Heart left ventricle (tissue), 16 donors: Measurements from ENCODE around the gene SLC13A3. TPM values are rescaled to one million over a fixed set of nuclear protein-coding genes. Genes with fewer than 3 reads are reported as not detected.

Experiments
- ATAC-seq, 4 donors: fragments of 200-7000 bp; cut with Tn5 transposase; one replicate each; pipeline ENCODE4 v1.9.1; 2020 to 2022; ENCODE audit warnings: moderate library complexity in 4 of 4, mild to moderate bottlenecking in 3 of 4, moderate number of reproducible peaks in 1 of 4
- DNase-seq, 5 donors: peaks; one replicate each; pipeline ENCODE4 v3.0.0-alpha.2; 2020
- H3K27ac ChIP-seq, 12 donors: fragments of 200-600 bp; sonication (generic) in 4 of 12; one replicate each; pipeline versions ENCODE4 v1.5.0 to v1.8.0; 2016 to 2022; ENCODE audit warnings: mild to moderate bottlenecking in 2 of 12
- H3K27me3 ChIP-seq, 9 donors: fragments of 200-600 bp; sonication (generic) in 2 of 9; one replicate each; pipeline versions ENCODE4 v1.5.1 to v1.8.0; 2016 to 2022; ENCODE audit warnings: mild to moderate bottlenecking in 3 of 9
- H3K36me3 ChIP-seq, 9 donors: fragments of 200-600 bp; sonication (generic) in 2 of 9; one replicate each; pipeline versions ENCODE4 v1.5.0 to v1.8.0; 2018 to 2022; ENCODE audit warnings: mild to moderate bottlenecking in 2 of 9
- H3K4me1 ChIP-seq, 12 donors: fragments of 200-600 bp; sonication (generic) in 4 of 12; one replicate each; pipeline versions ENCODE4 v1.5.0 to v1.8.0; 2016 to 2022; ENCODE audit warnings: mild to moderate bottlenecking in 3 of 12
- H3K4me3 ChIP-seq, 12 donors: fragments of 200-600 bp; sonication (generic) in 4 of 12; one replicate each; pipeline versions ENCODE4 v1.5.0 to v1.8.0; 2017 to 2022; ENCODE audit warnings: mild to moderate bottlenecking in 9 of 12, moderate library complexity in 4 of 12
- H3K9me3 ChIP-seq, 12 donors: fragments of 200-600 bp; sonication (generic) in 4 of 12; one replicate each; pipeline versions ENCODE4 v1.5.0 to v1.8.0; 2016 to 2022; ENCODE audit warnings: mild to moderate bottlenecking in 1 of 12
- POLR2A ChIP-seq, 2 donors: fragments of 450-650 bp; IDR thresholded peaks; one replicate each; pipeline ENCODE4 v1.6.1; 2017; ENCODE audit warnings: antibody characterized with exemption in 2 of 2, mild to moderate bottlenecking in 2 of 2, moderate library complexity in 2 of 2
- WGBS, 4 donors: extraction: QIAGEN DNeasy Blood & Tissue Kit in 2 of 4; methylation state at CpG; one replicate each; pipeline versions ENCODE4 v1.1.5 to v1.1.7; 2013 to 2018; 5-methylcytosine and 5-hydroxymethylcytosine counted together
- intact Hi-C, 10 donors: fragments of 100-400 bp; cut with DNase I; formaldehyde crosslinking; loops; one replicate each; pipeline versions ENCODE4 v1.11.1 to v1.14.2; 2022
- polyA plus RNA-seq, 2 donors: library from polyadenylated mRNA; stranded (reverse); fragments of 200-250 nt; gene quantifications; one replicate each; pipeline ENCODE4 v1.2.3, GENCODE V29; 2013
- total RNA-seq, 9 donors: library from RNA; depleted of rRNA in 2 of 9; stranded (reverse); fragments of >200 nt in 2 of 9; fragmentation: NEBNext Ultra II Directional in 3 of 9; extraction: Animal tissue kit (Norgen Biotek cat#: 25700) in 3 of 9; gene quantifications; one replicate each; pipeline versions ENCODE4 v1.1.0 to v1.2.4, GENCODE V29; 2016 to 2023
- TF ChIP-seq, protein P1 (sequence below), 12 donors: fragments of 200-600 bp; sonication (generic) in 4 of 12; IDR thresholded peaks; one replicate each; pipeline versions ENCODE4 v1.5.0 to v1.8.0; 2018 to 2022; ENCODE audit warnings: antibody characterized with exemption in 12 of 12, mild to moderate bottlenecking in 5 of 12
- donor health status: ischemic (EF 13 %, LVEDD 7.1; RV severe dilation, severe dysfunction).
- donor health status: healthy with polysubstance abuse.
- donor health status: DM: no; HTN: yes; CAD: no.
- donor health status: DM: no; HTN: no; CAD: no.
- donor health status: ischemic (EF 25% LVEDD 6.9; RV normal size, moderate dysfunction).
- donor health status: ischemic (EF 25% LVEDD 5.7; RV mildly dilated, moderate dysfunction).
- donor health status: healthy.
- donor health status: DM: yes; HTN: yes; CAD: no.
- donor health status: ischemic (EF 35%, LVEDD 5.7; RV mildly dilated, moderate dysfunction).
- donor health status: nonischemic (EF 11% LVEDD 7.7; RV severe dilation, severe dysfunction).
- donor health status: DM: yes; HTN: yes; CAD: no.
- donor health status: PGD.
- donor health status: ischemic (EF 29% LVEDD 5.4; RV normal size, mild dysfunction).
- donor health status: nonischemic (EF 23%, LVEDD 6.1; RV moderate dilation, normal function).

Gene SLC13A3
- total and polyA plus RNA-seq, 11 donors = 0.13 to 2.6 (median 0.54) TPM

GRCh38 chr20:46569961-46570360 lies 81.3 kb downstream of the SLC13A3 start:
- no peaks in the 10 kb centered on the region for H3K36me3 ChIP-seq
- H3K27me3 ChIP-seq = no peaks in the 10 kb centered on the region
- WGBS, 4 donors = 92 to 97% (median 94%) methylated on average over 5 of the region's 5 CpGs
- TF ChIP-seq POLR2A (IDR thresholded peaks at IDR 0.05) = no peak
- TF ChIP-seq, protein P1, sequence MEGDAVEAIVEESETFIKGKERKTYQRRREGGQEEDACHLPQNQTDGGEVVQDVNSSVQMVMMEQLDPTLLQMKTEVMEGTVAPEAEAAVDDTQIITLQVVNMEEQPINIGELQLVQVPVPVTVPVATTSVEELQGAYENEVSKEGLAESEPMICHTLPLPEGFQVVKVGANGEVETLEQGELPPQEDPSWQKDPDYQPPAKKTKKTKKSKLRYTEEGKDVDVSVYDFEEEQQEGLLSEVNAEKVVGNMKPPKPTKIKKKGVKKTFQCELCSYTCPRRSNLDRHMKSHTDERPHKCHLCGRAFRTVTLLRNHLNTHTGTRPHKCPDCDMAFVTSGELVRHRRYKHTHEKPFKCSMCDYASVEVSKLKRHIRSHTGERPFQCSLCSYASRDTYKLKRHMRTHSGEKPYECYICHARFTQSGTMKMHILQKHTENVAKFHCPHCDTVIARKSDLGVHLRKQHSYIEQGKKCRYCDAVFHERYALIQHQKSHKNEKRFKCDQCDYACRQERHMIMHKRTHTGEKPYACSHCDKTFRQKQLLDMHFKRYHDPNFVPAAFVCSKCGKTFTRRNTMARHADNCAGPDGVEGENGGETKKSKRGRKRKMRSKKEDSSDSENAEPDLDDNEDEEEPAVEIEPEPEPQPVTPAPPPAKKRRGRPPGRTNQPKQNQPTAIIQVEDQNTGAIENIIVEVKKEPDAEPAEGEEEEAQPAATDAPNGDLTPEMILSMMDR (IDR thresholded peaks at IDR 0.05) = no peak
- ATAC-seq = no peak
- no peaks in the 10 kb centered on the region for H3K9me3 ChIP-seq
- intact Hi-C loops = loop anchor here in 1 of 10 donors (5.0 kb wide), 1 partner anchor 117 kb away; the partner anchor contains the start of gene TP53RK
- no peak overlapping the region for H3K27ac ChIP-seq
- no peak overlapping the region for H3K4me3 ChIP-seq
- no peak for DNase-seq
- peaks cover 0 to 25% (median 7%) of the 10 kb centered on the region in 12 donors for H3K4me1 ChIP-seq

GRCh38 chr20:46568570-46569129 lies 82.6 kb downstream of the SLC13A3 start:
- WGBS, 4 donors = 9 to 14% (median 11%) methylated on average over 10 of the region's 10 CpGs
- intact Hi-C loops = no loop called here
- Histone ChIP-seq H3K9me3 (no peaks in the 10 kb centered on the region), H3K4me3 (no peak overlapping the region), H3K36me3 (no peaks in the 10 kb centered on the region), H3K27me3 (no peaks in the 10 kb centered on the region), H3K27ac (peak overlapping the region in 9 of 12 donors; percentile 12 to 66 (median 39)), H3K4me1 (peaks cover 0 to 25% (median 7%) of the 10 kb centered on the region in 12 donors)
- ATAC-seq (peak; percentile 84 to 94 (median 92)), DNase-seq (peak; percentile 89 to 95 (median 92))
- TF ChIP-seq, protein P1 (IDR thresholded peaks at IDR 0.05) = peak in 1 of 12 donors; percentile 5
- no peak for TF ChIP-seq POLR2A (IDR thresholded peaks at IDR 0.05)

DNA sequence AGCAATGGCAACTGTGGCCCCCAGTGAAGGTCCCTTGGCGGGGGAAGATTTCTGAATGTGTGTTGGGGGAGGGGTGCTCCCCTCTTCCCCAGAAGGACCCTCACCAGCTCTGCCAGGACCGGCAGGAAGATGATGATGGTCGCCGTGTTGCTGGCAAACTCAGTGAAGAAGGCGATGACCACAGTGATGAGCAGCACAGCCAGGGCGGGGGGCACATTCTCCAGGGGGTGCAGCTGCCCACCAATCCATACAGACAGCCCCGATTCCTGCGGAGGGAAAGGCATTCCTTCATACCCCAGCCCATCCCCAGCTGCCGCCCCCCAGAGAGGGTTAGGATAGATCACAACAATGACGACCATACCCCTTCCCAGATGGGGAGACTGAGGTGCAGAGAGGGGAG lies 85.1 kb downstream of the SLC13A3 start:
- intact Hi-C loops = no loop called here
- WGBS, 4 donors = 80 to 86% (median 84%) methylated on average over 8 to 10 of the region's 10 CpGs
- Histone ChIP-seq H3K9me3 (no peaks in the 10 kb centered on the region), H3K36me3 (no peaks in the 10 kb centered on the region), H3K27ac (no peak overlapping the region), H3K27me3 (no peaks in the 10 kb centered on the region), H3K4me1 (peaks cover 0 to 28% (median 14%) of the 10 kb centered on the region in 12 donors), H3K4me3 (no peak overlapping the region)
- ATAC-seq = no peak
- no peak for TF ChIP-seq POLR2A (IDR thresholded peaks at IDR 0.05)
- TF ChIP-seq, protein P1 (IDR thresholded peaks at IDR 0.05) = no peak
- DNase-seq = no peak

- H3K4me3 ChIP-seq = no peak overlapping the region
- intact Hi-C loops = loop anchor here in 6 of 10 donors (5.0 kb wide), 1 partner anchor 118 kb away; no protein-coding TSS in a partner anchor
- WGBS, 4 donors = 64 to 87% (median 73%) methylated on average over 7 of the region's 7 CpGs
- no peak overlapping the region for H3K27ac ChIP-seq
- no peak for DNase-seq
- no peaks in the 10 kb centered on the region for H3K36me3 ChIP-seq
- H3K4me1 ChIP-seq = peaks cover 0 to 28% (median 14%) of the 10 kb centered on the region in 12 donors
- no peaks in the 10 kb centered on the region for H3K9me3 ChIP-seq
- no peaks in the 10 kb centered on the region for H3K27me3 ChIP-seq
- ATAC-seq = no peak
- TF ChIP-seq, protein P1 (IDR thresholded peaks at IDR 0.05) = no peak
- TF ChIP-seq POLR2A (IDR thresholded peaks at IDR 0.05) = no peak
Observed at GRCh38 chr20:46564241-46564957, 86.9 kb downstream of the SLC13A3 start.
